Activated CD4-positive, CD25-positive, alpha-beta regulatory T cell treated with anti-CD3 and anti-CD28 coated beads, Interleukin-2, amount 50 U/mL, for 72 hours (primary cell): ENCODE data around the gene ANP32A.

Source experiments
- DNase-seq: peaks from one replicate; pipeline ENCODE4 v3.0.0; 2021

ANP32A gene

DNA sequence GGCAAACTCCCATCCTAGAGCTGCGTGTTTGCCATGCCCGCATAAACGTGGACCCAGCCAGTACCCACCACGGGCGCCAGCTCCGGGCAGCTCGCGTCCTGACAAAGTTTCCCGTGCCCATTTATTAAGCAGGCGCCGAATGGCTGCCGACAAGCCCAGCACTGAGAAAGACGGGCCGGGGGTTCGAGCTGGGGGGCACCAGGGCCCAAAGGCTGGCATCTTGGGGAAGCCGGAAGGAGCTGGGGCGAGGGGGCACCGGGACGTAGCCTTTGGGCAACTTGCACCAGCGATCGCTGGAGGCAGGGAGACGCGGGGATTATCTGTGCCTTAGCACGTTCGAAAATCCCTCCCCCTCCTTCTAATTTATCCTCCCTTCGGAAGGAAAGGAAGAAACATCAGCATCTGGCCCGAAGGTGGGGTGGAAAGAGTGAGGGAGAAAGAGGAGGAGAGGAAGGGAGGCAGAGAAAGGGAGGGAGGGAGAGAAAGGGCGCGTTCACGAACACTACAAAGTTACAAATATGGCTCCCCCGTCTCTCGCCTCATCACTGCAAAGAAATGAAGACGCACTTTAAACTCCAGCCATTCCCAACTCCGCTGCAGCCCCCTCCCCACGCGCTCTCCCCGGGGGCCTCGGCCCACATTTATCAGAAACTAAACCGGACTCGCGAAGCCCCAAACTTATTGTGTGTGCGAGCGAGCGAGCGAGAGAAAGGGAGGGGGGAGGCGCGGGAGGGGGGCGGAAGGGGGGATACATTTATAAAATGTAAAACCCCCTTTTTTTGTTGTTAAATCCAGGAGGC lies 1.0 kb downstream of the ANP32A start:
- peak; percentile 46 for DNase-seq

DNA sequence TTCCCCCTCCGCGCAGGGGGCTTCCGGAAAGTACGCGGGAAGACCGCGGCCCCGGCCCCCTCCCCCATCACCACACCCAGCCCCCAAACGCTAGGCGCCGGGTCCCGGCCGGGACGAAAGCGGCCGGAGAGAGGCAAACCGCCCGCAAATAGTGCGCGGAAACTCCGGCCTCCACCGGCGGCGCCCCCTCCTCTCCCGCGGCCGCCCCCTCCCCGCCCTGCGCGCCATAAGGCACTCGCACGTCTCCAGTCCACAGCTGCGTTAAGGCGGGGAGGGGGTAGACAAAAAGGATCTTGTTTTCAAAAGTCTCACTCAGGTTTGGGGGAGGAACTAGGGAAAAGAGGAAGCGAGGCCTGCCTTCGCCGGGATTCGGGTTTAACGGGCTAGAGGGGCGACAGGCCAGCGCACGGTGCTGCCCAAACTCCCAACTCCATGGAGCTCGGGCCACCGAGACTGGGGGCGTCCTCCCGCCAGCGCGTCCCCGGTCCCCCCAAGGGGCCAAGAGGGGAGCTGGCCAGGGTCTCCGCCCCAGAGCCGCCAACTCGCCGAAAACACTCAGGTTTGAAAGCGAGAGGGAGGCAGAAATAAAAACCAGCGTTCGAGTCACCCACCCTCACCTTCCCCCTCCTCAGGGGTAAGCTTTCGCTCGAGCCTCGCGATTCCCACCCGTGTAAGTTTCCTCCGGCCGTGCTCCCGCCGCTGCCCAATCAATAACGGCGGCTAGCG lies 1.8 kb downstream of the ANP32A start:
- DNase-seq = peak; percentile 52

DNA sequence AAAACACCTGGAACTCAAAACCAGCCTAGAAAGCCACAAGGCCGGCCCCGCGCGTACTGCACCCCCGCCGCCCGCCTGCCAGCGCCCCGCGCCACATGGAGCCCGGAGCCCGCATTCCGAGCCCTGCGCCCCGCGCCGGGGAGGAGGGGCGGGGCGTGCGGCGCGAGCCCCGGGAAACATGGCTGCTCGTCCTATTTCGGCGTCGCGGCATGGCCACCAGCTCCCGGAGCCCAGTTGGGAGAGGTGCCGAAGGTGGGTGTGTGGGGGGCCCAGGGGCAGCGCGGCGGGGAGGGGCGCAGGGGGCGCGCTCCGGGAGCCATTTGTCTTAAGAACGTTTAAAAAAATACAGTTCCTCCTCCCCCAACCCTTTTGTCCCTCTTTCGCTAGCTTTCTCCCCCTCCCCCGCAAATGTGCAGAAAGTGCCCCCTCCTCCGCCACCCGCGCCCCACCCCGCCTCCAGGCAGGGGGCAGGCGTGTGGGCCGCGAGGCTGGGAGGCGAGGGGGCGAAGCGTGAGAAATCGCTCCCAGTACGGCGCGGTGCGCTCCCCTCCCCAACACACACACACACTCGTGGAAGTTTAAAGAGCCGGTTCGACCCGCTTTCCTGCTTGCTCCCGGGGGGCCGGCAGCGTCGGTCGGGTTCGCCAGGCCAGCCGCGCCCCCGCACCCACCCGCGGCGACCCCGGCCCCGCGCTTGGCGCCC lies 2.5 kb downstream of the ANP32A start:
- DNase-seq = peak; percentile 72

DNA sequence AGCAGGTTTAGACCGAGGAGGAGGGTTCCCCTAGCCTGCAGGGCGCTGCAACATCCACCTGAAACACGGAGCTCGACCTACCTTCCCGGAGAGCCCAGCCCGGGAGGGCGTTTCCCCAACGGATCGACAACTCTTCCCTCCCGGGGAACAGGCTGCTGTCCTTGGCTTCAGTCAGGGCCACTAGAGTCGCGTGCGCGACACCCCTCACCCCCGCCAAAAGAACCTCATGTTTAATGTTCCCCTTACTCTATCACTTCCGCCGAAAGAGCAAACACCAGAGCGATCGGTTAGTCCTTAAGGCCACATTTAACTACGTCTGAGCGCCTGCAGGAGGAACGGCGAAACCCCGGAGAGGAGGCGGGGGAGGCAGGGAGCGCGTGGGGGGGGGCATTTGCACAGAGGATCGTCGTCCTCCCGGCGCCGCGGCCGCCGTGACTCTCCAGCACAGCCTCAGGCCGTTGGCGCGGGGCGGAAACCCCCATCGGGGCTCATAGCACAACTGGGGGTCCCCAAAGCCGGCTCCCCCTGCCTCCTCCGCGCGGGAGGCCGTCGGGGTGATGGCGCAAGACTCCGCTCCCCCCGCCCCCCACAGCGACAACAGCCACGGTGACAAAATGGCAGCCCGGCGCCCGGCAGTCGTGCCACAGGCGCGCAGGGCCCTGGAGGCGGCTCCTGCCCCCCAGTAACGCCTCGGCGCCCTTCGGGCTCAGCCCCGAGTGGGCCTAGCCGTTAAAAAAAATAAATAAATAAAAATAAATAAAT lies 3.2 kb downstream of the ANP32A start:
- DNase-seq = peak; percentile 74

DNA sequence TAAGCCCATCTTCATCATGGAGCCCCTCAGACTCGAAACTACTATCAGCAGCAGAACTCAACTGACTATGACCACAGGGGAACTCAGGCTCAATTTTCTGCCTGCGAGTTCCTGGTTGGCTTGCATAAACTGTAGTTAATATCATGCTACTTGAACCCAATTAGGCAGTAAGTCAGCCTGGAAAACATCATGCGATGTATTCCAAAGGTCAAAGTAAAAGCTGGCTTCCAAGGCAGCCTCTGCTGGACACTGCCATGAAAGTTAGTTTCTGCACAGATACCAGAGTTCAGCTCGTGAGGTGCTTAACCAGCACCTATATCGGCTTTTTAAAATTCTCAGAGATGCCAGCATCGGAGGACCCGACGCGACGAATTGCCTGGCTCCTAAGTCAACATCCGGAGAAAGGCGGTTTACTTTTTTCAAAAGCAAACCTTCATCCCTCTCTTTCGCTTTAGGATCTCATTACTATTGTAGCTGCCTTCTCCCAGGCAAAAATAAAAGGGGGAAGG lies 3.8 kb downstream of the ANP32A start:
- DNase-seq = no peak

DNA sequence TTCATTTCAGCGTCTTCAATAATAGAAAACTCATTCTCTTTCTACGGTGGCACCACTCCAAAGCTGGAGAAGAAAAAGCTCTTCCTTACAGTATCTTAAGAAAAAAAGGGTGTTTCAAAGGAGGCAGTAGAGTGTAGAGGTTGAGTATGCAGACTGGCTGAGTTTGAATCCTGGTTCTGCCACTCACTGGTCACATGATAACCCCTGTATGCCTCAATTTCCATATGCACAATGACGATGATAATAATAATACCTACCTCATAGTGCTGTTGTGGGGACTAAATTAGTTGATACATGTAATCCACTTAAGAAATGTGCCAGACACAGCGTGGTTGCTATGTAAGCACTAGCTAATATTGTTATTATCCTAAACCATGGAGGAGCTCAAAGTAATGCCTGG lies 4.5 kb downstream of the ANP32A start:
- no peak for DNase-seq

DNA sequence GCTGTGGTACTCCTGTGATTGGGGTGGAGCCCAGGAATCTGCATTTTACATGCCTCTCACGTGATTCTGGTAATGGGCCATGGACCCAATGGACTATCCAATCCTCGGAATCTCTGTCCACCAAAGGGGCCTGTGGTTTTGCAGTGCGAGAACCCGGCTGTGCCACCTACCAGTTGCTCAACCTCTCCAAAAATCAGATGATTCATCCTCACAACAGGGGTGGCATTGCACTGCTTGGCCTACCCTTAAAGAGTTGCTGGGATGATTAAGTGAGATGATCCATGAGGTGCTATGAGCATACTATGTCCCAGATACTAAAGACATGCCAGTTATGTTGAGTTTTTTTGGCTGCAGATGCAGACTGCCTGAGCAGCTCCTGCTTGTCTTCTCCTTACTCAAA lies 5.1 kb downstream of the ANP32A start:
- no peak for DNase-seq

DNA sequence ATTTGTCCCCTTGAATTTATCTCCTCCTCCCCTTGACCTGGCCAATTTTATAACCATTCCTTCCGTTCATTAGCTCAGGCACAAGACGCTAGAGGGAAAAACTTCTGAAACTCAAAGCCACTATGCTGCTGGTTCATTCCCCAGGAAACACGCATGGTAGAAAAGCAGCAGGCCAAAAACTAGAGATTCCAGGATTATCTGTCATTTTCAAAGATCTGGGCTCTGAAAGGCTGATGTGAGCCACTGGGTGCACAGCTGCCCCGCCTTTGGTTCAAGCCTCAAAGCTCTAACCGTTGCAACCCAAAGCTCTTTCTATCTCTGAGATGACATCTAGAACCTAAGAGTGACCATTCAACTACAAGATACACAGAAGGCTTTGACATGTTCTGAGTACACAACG lies 6.1 kb downstream of the ANP32A start:
- DNase-seq = no peak

DNA sequence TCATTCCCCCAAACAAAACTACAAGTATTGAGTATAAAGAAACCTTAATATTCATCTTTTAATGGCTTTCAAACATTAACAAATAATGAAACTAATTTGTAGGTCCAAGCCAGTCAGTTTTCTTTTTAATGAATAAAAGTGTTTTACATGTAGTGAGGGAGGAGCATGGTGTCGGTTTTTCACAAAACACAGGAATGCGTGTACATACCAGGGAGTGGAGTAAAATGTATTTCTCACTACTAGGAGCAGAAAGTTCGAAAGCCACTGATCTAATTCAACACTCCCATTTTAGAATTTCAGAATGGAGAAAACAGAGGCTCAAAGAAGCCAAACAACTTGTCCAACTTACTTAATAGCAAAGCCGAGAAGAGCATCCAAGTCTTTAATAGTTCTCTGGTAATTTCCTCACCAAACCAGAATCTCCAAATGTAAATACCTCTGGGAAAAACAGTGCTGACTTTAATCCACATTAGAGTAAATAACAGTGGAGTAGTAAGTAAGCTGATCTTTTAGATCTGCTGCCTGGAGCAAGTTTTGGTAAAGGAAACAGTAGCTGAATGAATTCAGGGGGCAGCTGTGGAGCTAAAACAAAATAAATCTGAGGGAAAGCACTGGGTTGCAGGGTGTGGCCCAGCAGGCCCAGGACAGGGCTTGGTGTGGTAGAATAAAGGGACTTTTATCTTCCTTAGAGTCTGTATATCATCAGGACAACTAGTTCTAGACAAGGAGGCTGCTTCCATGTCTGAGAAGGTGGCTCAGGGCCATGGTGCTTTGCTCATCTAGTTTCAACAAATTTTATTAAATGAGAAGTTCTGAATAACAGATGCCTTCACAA lies 7.9 kb downstream of the ANP32A start:
- DNase-seq = no peak

DNA sequence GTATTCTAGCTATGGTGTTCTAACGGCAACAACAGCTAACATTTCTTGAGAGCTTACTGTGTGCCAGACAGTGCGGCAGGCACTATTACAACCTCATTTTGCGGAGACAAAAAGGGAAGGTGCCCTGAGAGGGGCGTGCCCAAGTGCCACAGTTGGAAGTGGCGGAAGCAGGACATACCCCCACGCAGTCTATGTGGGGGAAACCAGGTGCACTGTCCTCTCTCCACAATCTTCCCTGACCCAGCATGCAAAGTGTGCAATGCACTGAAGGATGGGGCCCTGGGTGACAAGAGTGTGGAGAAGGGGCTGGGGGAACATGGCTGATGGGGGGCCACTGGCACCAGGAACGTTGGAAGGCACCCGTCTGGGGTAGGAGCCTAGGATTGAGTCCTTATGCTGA lies 8.6 kb downstream of the ANP32A start:
- DNase-seq = no peak

DNA sequence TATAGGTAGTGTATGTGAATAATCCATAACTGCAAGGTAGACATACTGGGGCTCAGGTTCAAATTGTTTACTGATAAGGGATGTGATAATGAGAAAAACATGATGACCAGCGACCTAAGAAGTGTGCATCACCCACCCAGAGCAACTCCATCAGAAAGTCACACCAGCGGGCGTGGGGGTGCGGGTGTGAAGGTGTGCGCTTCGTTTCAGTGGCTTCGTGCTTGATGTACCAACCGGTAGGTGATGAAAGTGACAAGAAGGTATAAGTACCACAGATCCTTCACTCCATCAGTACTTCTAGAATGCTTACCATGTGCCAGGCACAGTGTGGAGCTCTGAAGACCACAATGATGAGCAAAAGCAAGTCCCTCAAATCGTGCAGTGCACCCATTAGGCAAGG lies 11.2 kb downstream of the ANP32A start:
- no peak for DNase-seq

DNA sequence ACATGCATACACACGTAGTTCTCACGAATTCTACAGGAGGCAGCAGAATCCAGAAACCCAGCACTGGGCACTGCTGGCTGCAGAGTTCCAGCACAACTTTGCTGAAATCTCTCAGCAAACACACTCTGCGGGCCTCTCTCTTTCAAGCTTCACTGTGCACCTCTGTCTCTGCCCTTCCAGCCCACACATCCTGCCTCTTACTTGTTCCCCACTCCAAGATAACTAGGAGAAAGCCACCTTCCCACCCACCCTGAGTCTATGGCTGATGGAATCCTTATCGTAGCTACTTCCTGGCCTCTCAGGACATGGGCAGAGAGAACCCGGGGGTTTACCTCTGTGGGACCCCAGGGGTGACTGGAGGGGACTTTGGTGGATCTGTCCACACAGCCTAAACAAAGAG lies 11.9 kb downstream of the ANP32A start:
- no peak for DNase-seq

DNA sequence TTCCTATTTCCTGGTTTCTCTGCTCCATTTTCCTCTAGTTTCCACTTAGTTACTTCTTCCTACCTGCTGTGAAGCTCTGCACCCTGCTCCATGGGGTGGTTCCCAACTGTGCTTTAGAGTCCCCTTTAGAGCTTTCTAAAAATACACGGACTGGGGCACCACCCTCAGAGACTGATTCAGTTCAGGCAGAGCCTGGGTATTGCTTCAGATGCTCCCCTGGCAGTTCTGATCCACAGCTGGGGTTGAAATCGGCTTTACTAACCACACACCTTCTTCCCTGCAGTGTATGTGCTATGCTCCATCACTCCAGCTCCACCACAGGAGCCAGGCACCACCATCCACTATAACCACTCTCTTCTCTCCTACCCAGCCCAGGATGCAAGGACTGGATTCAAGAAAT lies 12.6 kb downstream of the ANP32A start:
- no peak for DNase-seq

DNA sequence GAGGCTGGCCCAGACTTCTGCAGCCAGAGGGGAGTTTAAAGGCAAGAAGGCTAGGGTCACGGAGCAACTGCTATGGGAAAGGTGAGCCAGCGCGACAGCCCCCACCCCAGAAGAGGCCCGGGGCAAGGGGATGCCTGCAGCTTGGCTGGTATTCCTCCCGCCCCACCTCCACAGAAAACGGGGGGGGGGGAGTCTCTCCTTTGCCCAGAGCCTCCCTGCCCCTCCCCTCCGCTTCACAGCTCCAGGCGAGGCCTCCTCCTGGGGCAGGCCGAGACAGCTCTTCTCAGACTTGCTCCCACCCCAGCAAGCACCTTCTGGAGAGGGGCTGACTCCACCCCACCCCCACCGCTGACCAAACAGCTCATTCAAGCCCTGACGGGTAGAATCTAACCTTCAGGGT lies 13.4 kb downstream of the ANP32A start:
- no peak for DNase-seq

DNA sequence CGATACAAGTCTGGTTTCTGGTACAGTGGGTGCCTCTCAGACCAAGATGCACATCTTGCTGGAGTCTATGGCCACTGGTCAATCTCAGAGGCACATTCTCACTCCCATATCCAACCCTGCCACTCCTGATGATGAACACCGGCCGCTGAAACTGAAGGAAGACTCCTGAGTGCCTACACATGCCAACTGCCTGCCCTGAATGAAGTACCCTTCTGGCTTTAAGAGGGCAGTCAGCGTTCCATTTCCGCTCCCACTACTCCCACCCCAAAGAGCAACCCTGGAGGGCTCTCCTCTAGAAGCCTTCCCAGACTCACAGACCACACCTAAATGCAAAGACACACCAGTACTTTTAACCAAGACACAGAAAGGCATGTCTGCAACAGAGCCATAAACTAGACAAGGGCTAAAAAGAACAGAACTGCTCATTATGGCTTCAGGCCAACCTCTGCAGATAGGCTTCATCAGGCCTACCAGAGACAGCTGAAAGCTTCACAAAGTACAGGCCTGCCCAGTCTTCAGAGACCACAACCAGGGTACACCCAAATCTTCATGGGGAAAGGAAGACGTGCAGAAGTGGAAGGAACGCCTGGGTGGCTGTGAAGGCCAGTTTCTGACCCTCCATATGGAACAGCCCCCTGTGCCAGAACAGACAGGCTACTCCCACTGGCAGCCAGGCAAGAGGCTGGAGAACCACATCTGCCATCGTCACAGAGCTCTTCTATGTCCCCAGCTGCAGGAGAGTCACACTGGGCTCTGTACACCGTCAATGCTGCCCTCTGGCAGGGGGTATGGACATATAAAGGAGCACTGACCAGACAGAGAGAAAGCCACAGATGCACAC lies 14.3 kb downstream of the ANP32A start:
- DNase-seq = no peak

DNA sequence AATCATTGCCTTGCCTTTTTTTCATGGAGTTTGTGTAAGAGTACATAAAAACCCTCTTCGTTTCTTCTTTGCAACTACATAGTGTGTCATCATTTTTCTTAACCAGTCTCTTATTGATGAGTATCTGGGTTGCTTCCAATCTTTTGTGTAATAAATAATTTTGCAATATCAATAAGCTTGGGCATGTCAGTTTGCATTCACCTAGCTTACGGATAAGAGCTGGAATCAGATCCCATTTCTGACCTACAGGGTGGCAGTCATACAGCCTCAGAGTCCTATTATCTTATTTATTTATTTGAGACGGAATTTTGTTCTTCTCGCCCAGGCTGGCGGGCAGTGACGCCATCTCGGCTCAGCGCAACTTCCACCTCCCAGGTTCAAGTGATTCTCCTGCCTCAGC lies 18.3 kb downstream of the ANP32A start:
- no peak for DNase-seq

DNA sequence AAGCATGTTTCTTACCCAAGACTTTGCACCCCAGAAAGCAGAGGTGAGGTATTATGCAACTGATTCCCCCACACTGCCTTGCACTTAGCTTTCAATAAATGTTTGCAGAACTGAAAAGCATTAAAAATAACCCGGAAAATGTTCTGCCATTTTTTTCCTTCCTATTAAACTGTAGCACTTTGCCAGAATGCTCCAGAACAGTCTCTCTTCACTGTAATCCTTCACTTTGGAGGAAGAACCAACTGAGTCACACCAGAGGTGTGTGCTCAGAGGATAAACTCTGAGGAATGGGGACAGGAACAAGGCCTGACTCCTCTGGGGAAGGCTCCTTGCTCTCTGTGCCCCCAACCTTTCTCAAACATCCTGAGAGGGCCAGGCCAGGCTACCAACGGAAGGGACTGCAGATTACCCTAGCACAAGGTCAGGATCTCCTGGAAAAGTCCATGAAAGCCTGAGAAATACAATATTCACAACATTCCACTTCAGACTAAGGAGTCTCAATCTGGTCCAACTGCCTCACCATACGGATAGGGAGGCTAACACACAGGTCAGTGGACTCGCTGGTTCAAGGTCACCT lies 19.0 kb downstream of the ANP32A start:
- DNase-seq = no peak

DNA sequence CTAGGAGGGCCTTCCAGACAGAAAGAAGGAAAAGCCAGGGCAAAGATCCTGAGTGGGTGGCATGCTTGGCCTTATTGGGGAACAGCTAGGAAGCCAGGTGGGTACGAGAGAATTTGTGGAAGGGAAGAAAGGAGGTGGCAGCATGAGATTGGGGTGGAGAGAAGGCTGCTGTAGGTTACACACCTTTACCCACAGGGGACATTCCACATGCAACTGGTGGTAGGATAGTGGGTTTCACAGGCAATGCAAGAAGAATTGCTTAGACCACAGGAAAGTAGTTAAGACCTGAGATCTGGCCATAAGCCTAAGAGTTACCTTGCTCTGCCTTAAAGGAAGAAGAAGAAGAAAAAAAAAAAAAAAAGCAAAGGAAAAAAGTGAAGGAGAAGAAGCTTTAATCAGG lies 19.8 kb downstream of the ANP32A start:
- DNase-seq = no peak

DNA sequence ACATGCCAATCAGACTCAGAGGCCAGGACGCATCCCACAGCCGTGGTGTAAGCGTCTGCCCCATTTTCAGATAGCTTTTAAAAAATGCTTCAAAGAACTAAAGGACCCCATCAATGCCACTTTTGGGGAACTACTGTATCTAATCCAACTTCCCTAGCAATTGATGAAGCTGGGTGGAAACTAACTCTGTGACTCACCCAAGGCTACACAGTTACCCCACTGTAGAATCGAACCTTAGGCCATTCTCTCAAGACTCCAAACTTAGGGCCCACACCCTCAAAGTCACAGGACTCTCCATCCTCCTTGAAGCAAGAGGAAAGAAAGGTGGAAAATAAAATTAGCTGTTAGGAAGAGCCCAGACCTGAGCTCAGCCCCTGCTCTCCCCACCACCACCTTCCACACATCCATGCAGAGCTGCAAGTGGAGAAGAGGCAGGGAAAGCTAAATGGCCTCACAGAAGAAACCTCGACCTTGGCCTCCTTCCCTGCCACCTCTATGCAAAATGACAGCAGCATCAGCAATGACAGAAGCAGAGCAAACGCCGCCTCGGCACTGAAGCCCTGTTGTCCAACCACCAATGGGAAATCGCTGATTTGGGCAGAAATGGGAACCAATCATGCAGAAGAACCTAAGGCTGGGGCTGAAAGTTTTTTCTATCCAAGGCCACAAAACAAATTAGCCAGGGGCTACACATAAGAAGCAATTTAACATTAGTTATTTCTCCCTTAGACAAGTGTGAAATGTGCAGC lies 22.2 kb downstream of the ANP32A start:
- DNase-seq = no peak
